Measurements from ENCODE around the gene TSPAN9. TPM values are rescaled to one million over a fixed set of nuclear protein-coding genes. Genes with fewer than 3 reads are reported as not detected.

TSPAN9 gene
- total and polyA plus RNA-seq, 9 donors: 24.9 to 72.3 (median 55.7) TPM

GRCh38 chr12:3071107-3071506, 6.1 kb upstream of the TSPAN9 start:
- WGBS, 3 donors: 92 to 94% (median 93%) methylated on average over 8 of the region's 8 CpGs
- Histone ChIP-seq H3K27ac (no peak overlapping the region), H3K9me3 (no peaks in the 10 kb centered on the region), H3K4me1 (ENCODE audit: insufficient read depth) (peaks cover 11% of the 10 kb centered on the region), H3K36me3 (no peaks in the 10 kb centered on the region), H3K4me3 (no peak overlapping the region), H3K27me3 (no peaks in the 10 kb centered on the region)
- DNase-seq: no peak
- TF ChIP-seq POLR2A (IDR thresholded peaks at IDR 0.05) (no peak), EP300 (IDR thresholded peaks at IDR 0.05) (no peak)
- TF ChIP-seq, protein P1, sequence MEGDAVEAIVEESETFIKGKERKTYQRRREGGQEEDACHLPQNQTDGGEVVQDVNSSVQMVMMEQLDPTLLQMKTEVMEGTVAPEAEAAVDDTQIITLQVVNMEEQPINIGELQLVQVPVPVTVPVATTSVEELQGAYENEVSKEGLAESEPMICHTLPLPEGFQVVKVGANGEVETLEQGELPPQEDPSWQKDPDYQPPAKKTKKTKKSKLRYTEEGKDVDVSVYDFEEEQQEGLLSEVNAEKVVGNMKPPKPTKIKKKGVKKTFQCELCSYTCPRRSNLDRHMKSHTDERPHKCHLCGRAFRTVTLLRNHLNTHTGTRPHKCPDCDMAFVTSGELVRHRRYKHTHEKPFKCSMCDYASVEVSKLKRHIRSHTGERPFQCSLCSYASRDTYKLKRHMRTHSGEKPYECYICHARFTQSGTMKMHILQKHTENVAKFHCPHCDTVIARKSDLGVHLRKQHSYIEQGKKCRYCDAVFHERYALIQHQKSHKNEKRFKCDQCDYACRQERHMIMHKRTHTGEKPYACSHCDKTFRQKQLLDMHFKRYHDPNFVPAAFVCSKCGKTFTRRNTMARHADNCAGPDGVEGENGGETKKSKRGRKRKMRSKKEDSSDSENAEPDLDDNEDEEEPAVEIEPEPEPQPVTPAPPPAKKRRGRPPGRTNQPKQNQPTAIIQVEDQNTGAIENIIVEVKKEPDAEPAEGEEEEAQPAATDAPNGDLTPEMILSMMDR (IDR thresholded peaks at IDR 0.05): no peak
- intact Hi-C loops (cut with DNase I): loop anchor here (5.0 to 10.0 kb wide), 5 partner anchors 64 to 206 kb away; no protein-coding TSS in a partner anchor

- TF ChIP-seq, protein P1 (IDR thresholded peaks at IDR 0.05): no peak
- no peak for TF ChIP-seq POLR2A (IDR thresholded peaks at IDR 0.05)
- TF ChIP-seq EP300 (IDR thresholded peaks at IDR 0.05): no peak
- DNase-seq: no peak
- intact Hi-C loops (cut with DNase I): loop anchor here (5.0 to 10.0 kb wide), 5 partner anchors 63 to 206 kb away; no protein-coding TSS in a partner anchor
- no peak overlapping the region for H3K27ac ChIP-seq
- no peaks in the 10 kb centered on the region for H3K9me3 ChIP-seq
- peaks cover 15% of the 10 kb centered on the region for H3K4me1 ChIP-seq (ENCODE audit: insufficient read depth)
- WGBS, 3 donors: 93 to 96% (median 95%) methylated on average over 25 of the region's 25 CpGs
- no peak overlapping the region for H3K4me3 ChIP-seq
- no peaks in the 10 kb centered on the region for H3K36me3 ChIP-seq
- no peaks in the 10 kb centered on the region for H3K27me3 ChIP-seq
Measured at GRCh38 chr12:3071710-3072109, 5.5 kb upstream of the TSPAN9 start.

GRCh38 chr12:3073438-3074250, 3.5 kb upstream of the TSPAN9 start:
- Histone ChIP-seq H3K27ac (no peak overlapping the region), H3K27me3 (no peaks in the 10 kb centered on the region), H3K4me3 (no peak overlapping the region), H3K4me1 (ENCODE audit: insufficient read depth) (peaks cover 14% of the 10 kb centered on the region), H3K36me3 (no peaks in the 10 kb centered on the region), H3K9me3 (no peaks in the 10 kb centered on the region)
- intact Hi-C loops (cut with DNase I): loop anchor here (2.0 to 10.0 kb wide), 6 partner anchors 61 to 204 kb away; no protein-coding TSS in a partner anchor
- peak; percentile 80 to 91 (median 90) for DNase-seq
- no peak for TF ChIP-seq POLR2A (IDR thresholded peaks at IDR 0.05)
- TF ChIP-seq, protein P1 (IDR thresholded peaks at IDR 0.05): peak; percentile 85 to 91 (median 88)
- WGBS, 3 donors: 14 to 20% (median 16%) methylated on average over 13 of the region's 13 CpGs

- no peaks in the 10 kb centered on the region for H3K9me3 ChIP-seq
- TF ChIP-seq POLR2A (IDR thresholded peaks at IDR 0.05) (no peak), EP300 (IDR thresholded peaks at IDR 0.05) (no peak)
- TF ChIP-seq, protein P1 (IDR thresholded peaks at IDR 0.05): no peak
- no peaks in the 10 kb centered on the region for H3K36me3 ChIP-seq
- no peaks in the 10 kb centered on the region for H3K27me3 ChIP-seq
- no peak for DNase-seq
- H3K4me3 ChIP-seq: no peak overlapping the region
- peaks cover 9% of the 10 kb centered on the region for H3K4me1 ChIP-seq (ENCODE audit: insufficient read depth)
- H3K27ac ChIP-seq: no peak overlapping the region
- intact Hi-C loops (cut with DNase I): loop anchor here (2.0 to 10.0 kb wide), 8 partner anchors 57 to 199 kb away; no protein-coding TSS in a partner anchor
- 88 to 98% (median 88%) methylated on average over 6 of the region's 6 CpGs for WGBS, 3 donors
Measured at GRCh38 chr12:3075315-3075714, 1.9 kb upstream of the TSPAN9 start.
